Colonic mucosa (tissue), 4 donors: ENCODE results near the gene OBSCN. TPM values are rescaled to one million over a fixed set of nuclear protein-coding genes. Genes with fewer than 3 reads are reported as not detected.

Experiments
- DNase-seq: peaks from one replicate; pipeline ENCODE4 v3.0.0-alpha.2; 2020
- H3K27ac ChIP-seq: fragments of 200-600 bp; one replicate; pipeline ENCODE4 v1.8.0; 2021
- H3K27me3 ChIP-seq: fragments of 200-600 bp; one replicate; pipeline ENCODE4 v1.8.0; 2021
- H3K36me3 ChIP-seq: fragments of 200-600 bp; one replicate; pipeline ENCODE4 v1.8.0; 2021
- H3K4me1 ChIP-seq: fragments of 200-600 bp; one replicate; pipeline ENCODE4 v1.8.0; 2021; ENCODE audit warnings: mild to moderate bottlenecking
- H3K4me3 ChIP-seq: fragments of 200-600 bp; one replicate; pipeline ENCODE4 v1.8.0; 2021
- H3K9ac ChIP-seq, 2 donors: one replicate each; pipeline ENCODE4 v1.7.0; 2013; ENCODE audit warnings: control low read depth in 2 of 2, low read depth in 2 of 2, low read length in 2 of 2
- H3K9me3 ChIP-seq: fragments of 200-600 bp; one replicate; pipeline ENCODE4 v1.8.0; 2021
- CTCF ChIP-seq: fragments of 200-600 bp; IDR thresholded peaks from one replicate; pipeline ENCODE4 v1.8.0; 2022; ENCODE audit warnings: antibody characterized with exemption, mild to moderate bottlenecking
- intact Hi-C: fragments of 100-400 bp; cut with DNase I; formaldehyde crosslinking; loops from one replicate; pipeline ENCODE4 v1.14.1; 2022
- total RNA-seq, 2 donors: library from RNA; stranded (reverse); fragmentation: NEBNext Ultra II Directional in 1 of 2; extraction: Animal tissue kit (Norgen Biotek cat#: 25700) in 1 of 2; gene quantifications; one replicate each; pipeline ENCODE4 v1.2.1, GENCODE V29; 2021
- donor health status: healthy.
- donor health status: DM: no; HTN: no; CAD: no.
- donor health status: DM: no; HTN: no; CAD: no.

OBSCN gene
- total RNA-seq, 2 donors from 2014 or later, result 3.6 to 7.9 TPM

DNA sequence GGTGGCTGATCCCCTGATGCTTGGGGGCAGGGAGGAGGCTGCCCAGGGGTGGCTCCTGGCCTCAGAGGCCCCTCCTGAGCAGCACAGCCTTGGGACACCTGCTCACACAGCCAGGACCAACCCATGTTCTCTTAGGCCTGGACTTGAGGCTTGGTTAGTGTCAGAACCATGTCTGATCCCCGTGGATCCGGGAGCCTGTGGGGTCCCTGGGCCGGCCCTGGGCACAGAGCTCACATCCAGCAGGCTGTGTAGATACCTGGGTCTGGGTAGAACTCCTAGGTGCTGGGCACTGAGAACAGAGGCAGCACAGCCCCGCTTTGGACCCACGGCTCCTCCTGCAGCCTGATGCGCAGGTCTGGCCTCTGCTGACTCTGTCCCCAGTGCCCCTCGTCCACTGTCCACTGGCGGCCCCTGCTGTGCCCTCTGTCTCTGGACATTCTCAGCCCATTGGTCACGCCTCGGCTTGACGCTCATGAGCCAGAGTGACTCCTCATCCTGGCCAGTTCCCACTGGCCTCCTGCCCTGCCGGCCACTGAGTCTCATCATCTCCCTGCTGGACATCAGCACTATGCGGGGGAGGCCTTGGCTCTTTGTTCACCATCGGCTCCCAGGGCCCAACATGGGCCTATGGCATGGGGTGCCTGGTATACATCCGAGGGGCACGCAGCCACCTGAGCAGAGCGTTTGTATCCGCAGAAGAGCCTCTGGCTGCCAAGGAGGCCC is 128.6 kb downstream of the OBSCN start:
- no peak for TF ChIP-seq CTCF
- Histone ChIP-seq H3K9me3 (no peaks in the 10 kb centered on the region), H3K27me3 (no peaks in the 10 kb centered on the region), H3K4me1 (no peaks in the 10 kb centered on the region), H3K4me3 (no peak overlapping the region), H3K36me3 (no peaks in the 10 kb centered on the region), H3K9ac (no peak overlapping the region), H3K27ac (no peak overlapping the region)
- intact Hi-C loops, result no loop called here
- no peak for DNase-seq

DNA sequence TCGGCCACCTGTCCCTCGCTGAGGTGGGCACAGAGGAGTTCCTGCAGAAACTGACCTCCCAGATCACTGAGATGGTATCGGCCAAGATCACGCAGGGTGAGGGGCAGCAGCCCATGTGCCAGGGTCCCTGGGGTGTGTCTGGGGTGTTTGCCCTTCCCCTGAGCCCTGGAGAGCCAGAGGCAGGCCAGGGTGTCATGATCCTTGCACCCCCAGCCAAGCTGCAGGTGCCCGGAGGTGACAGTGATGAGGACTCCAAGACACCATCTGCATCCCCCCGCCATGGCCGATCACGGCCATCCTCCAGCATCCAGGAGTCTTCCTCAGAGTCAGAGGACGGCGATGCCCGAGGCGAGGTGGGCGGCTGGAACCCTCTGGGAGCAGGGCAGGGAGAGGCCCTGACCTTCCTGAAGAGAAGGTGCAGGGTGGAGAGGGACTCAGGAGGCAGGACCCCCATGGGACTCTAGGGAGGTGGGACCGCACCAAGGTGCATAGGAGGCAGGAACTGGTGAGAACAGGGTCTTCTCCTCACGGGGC is 129.3 kb downstream of the OBSCN start:
- no peak for TF ChIP-seq CTCF
- no peak overlapping the region for H3K27ac ChIP-seq
- no peaks in the 10 kb centered on the region for H3K4me1 ChIP-seq
- no peak overlapping the region for H3K4me3 ChIP-seq
- H3K36me3 ChIP-seq, result no peaks in the 10 kb centered on the region
- H3K9me3 ChIP-seq, result no peaks in the 10 kb centered on the region
- intact Hi-C loops, result no loop called here
- no peaks in the 10 kb centered on the region for H3K27me3 ChIP-seq
- DNase-seq, result no peak
- no peak overlapping the region for H3K9ac ChIP-seq

DNA sequence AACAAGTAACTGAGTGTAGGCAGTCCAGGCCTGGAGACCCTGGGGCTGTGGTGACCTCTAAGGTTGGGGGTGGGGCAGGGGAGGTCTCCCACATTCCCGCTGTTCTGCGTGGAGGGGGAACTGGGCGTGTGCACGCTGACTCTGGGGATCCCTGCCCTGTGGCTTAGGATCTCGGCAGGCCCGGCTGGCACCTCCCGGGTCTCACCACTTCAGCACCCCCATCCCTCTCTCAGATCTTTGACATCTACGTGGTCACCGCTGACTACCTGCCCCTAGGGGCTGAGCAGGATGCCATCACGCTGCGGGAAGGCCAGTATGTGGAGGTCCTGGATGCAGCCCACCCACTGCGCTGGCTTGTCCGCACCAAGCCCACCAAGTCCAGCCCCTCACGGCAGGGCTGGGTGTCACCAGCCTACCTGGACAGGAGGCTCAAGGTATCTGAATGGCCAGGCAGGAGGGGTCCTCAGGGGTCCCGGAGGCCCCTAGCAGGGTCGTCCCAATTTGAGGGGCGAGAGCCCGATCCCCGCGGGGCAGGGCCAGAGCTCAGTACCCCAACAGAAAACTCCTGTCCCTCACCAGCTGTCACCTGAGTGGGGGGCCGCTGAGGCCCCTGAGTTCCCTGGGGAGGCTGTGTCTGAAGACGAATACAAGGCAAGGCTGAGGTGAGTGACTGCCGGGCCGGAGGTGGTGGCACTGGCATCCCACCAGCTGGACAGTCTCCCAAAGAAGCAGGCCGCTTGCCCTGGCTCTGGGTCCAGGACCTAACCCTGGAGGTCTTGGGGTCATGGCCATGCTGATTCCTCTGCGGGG is 130.1 kb downstream of the OBSCN start:
- DNase-seq, result no peak
- Histone ChIP-seq H3K9ac (no peak overlapping the region), H3K9me3 (no peaks in the 10 kb centered on the region), H3K36me3 (no peaks in the 10 kb centered on the region), H3K27ac (no peak overlapping the region), H3K27me3 (no peaks in the 10 kb centered on the region), H3K4me1 (no peaks in the 10 kb centered on the region), H3K4me3 (no peak overlapping the region)
- no peak for TF ChIP-seq CTCF
- intact Hi-C loops, result no loop called here

- no peaks in the 10 kb centered on the region for H3K4me1 ChIP-seq
- no peaks in the 10 kb centered on the region for H3K36me3 ChIP-seq
- no peaks in the 10 kb centered on the region for H3K27me3 ChIP-seq
- no peaks in the 10 kb centered on the region for H3K9me3 ChIP-seq
- no peak for TF ChIP-seq CTCF
- intact Hi-C loops, result no loop called here
- H3K27ac ChIP-seq, result no peak overlapping the region
- DNase-seq, result no peak
- no peak overlapping the region for H3K9ac ChIP-seq
- H3K4me3 ChIP-seq, result no peak overlapping the region
These were observed 130.7 kb downstream of the OBSCN start for GRCh38 chr1:228338521-228339051.

GRCh38 chr1:228339059-228339704 is 131.3 kb downstream of the OBSCN start:
- Histone ChIP-seq H3K9me3 (no peaks in the 10 kb centered on the region), H3K9ac (no peak overlapping the region), H3K27me3 (no peaks in the 10 kb centered on the region), H3K4me3 (no peak overlapping the region), H3K36me3 (no peaks in the 10 kb centered on the region), H3K4me1 (no peaks in the 10 kb centered on the region), H3K27ac (no peak overlapping the region)
- intact Hi-C loops, result no loop called here
- no peak for DNase-seq
- no peak for TF ChIP-seq CTCF
